B cell (primary cell): ENCODE data around the gene FHIT.

Source experiments
- CTCF ChIP-seq: fragments of 200-600 bp; IDR thresholded peaks from one replicate; pipeline ENCODE4 v1.8.0; 2022; ENCODE audit warnings: antibody characterized with exemption, mild to moderate bottlenecking
- EZH2 ChIP-seq: IDR thresholded peaks from 2 replicates; pipeline ENCODE4 v1.6.1; 2012; ENCODE audit warnings: borderline replicate concordance, low read depth, mild to moderate bottlenecking, moderate library complexity, low read length; ENCODE audit not compliant: insufficient read depth, poor library complexity, severe bottlenecking

DNA sequence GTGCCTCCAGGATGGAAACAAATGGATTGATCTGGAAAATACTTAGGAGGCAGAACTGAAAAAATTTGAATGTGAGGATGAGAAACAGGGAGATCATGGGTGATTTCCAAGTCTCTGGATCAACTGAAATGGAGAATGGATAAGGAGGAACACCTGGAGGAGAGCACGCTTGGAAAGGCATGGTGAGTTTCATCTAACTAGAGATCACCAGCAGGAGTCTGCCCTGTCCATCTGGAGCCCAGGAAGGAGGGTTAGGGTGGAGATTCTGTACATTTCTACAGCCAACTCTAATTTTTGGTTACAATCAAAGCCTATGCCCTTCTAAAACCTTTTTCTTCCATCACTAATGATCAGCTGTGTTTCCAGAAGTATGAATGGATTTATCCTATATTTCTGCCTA, 1205.6 kb downstream of the FHIT start:
- TF ChIP-seq CTCF = no peak
- no peak for TF ChIP-seq EZH2
